Measurements from ENCODE around the gene NDUFA7.

The NDUFA7 gene

GRCh38 chr19:8321067-8321985, at the start of gene NDUFA7, which contains the start of gene RPS28:
Gene NDUFA7, minus strand, starts transcription at chr19:8321375. Its CDS starts 17 bp downstream, at chr19:8321358.
Gene RPS28, plus strand, starts transcription at chr19:8321496. Its CDS starts 35 bp downstream, at chr19:8321531.
- TF ChIP-seq, protein P1, sequence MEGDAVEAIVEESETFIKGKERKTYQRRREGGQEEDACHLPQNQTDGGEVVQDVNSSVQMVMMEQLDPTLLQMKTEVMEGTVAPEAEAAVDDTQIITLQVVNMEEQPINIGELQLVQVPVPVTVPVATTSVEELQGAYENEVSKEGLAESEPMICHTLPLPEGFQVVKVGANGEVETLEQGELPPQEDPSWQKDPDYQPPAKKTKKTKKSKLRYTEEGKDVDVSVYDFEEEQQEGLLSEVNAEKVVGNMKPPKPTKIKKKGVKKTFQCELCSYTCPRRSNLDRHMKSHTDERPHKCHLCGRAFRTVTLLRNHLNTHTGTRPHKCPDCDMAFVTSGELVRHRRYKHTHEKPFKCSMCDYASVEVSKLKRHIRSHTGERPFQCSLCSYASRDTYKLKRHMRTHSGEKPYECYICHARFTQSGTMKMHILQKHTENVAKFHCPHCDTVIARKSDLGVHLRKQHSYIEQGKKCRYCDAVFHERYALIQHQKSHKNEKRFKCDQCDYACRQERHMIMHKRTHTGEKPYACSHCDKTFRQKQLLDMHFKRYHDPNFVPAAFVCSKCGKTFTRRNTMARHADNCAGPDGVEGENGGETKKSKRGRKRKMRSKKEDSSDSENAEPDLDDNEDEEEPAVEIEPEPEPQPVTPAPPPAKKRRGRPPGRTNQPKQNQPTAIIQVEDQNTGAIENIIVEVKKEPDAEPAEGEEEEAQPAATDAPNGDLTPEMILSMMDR (IDR thresholded peaks at IDR 0.05; ENCODE audit: low read depth, low read length): peak; percentile 24
- H3K4me3 ChIP-seq (ENCODE audit: low read depth, low read length): peak within 1 kb of the TSS; percentile 94
- DNase-seq (ENCODE audit: low read depth, low spot score): peak; percentile 95
- in situ Hi-C loops (cut with HindIII; ENCODE audit: low sequenced_read_pairs): no loop called here

DNA sequence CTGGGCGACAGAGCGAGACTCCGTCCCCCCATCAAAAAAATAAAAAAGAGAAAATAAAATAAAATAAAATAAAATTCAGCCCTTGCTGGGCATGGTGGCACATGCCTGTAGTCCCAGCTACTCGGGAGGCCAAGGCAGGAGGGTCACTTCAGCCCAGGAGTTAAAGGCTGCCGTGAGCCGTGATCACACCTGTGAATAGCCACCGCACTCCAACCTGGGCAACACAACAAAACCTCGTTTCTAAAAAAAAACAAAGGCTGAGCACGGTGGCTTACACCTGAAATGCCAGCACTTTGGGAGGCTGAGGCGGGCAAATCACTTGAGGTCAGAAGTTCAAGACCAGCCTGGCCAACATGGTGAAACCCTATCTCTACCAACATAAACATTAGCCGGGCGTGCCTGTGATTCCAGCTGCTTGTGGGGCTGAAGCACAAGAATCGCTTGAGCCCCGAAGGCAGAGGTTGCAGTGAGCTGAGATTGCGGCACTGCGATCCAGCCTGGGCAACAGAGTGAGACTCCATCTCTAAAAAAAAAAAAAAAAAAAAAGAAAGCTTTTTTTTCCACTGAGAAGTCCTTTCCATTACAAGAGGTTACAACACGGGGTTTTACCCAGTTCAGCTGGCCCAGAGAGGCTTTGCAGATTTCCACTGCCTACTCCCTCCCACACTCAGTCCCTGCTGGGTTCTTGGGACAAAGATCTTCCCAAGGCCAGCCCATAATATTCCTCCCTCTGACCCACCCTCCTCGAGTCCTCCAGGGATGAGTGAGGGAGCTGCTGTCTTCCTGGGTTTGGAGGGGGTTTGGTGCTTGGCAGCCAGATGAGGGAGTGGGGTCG, 49.2 kb upstream of the NDUFA7 start:
- H3K4me3 ChIP-seq (ENCODE audit: low read depth, low read length): no peak overlapping the region
- DNase-seq (ENCODE audit: low read depth, low spot score): no peak
- TF ChIP-seq, protein P1 (IDR thresholded peaks at IDR 0.05; ENCODE audit: low read depth, low read length): no peak
- in situ Hi-C loops (cut with HindIII; ENCODE audit: low sequenced_read_pairs): no loop called here

DNA sequence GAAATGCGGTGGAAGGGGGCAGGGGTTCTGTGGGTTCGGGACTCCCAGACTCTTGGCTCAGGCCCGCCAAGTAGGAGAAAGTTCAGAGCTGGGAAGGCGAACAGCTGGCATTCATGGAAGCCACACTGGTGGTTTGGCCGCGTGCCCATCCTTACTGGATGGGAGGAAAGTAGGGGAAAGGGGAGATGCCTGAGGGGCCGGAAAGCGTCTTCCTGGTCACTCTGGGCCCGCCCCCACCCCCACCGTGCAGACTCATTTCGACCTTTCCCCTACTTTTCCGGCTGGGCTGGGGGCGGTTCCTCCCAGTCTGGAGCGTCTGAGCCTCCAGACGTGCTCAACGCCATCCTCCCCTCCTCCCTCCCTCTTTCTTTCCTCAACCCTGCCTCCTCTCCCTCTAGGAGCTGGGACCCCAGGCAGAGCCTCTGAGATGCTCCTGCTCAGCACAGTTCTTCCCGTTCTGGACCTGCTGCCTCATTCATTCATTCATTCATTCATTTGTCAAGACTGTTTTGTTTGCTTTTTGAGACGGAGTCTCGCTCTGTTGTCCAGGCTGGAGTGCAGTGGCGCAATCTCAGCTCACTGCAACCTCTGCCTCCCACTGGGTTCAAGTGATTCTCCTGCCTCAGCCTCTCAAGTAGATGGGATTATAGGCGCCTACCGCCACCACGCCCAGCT, 46.3 kb upstream of the NDUFA7 start:
- H3K4me3 ChIP-seq (ENCODE audit: low read depth, low read length): no peak overlapping the region
- TF ChIP-seq, protein P1 (IDR thresholded peaks at IDR 0.05; ENCODE audit: low read depth, low read length): no peak
- DNase-seq (ENCODE audit: low read depth, low spot score): peak; percentile 96
- in situ Hi-C loops (cut with HindIII; ENCODE audit: low sequenced_read_pairs): no loop called here

DNA sequence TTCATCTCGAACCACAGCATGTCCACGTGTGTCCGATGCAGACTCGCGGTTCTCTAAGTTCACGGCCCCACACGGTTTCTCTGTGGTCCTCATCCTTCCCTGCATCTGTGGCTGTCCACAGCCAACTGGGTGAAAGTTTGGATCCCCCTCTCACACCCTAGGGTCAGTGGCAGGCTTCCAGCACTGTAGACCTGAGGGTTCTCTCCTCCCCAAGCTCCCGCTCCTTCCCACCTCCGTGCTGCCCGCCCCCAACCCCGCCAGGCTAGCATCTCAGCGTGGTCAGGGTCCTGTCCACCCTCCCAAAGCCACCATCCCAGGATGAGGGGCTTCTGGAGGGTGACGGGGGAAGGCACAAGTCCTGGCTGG, 45.8 kb upstream of the NDUFA7 start:
- in situ Hi-C loops (cut with HindIII; ENCODE audit: low sequenced_read_pairs): no loop called here
- no peak for DNase-seq (ENCODE audit: low read depth, low spot score)
- TF ChIP-seq, protein P1 (IDR thresholded peaks at IDR 0.05; ENCODE audit: low read depth, low read length): no peak
- no peak overlapping the region for H3K4me3 ChIP-seq (ENCODE audit: low read depth, low read length)

GRCh38 chr19:8366121-8366581, 45.0 kb upstream of the NDUFA7 start:
- DNase-seq (ENCODE audit: low read depth, low spot score): no peak
- in situ Hi-C loops (cut with HindIII; ENCODE audit: low sequenced_read_pairs): no loop called here
- no peak overlapping the region for H3K4me3 ChIP-seq (ENCODE audit: low read depth, low read length)
- TF ChIP-seq, protein P1 (IDR thresholded peaks at IDR 0.05; ENCODE audit: low read depth, low read length): no peak

Measured in astrocyte of the spinal cord (primary cell).